Mononuclear cell (primary cell): ENCODE results near the gene USP11. TPM values are rescaled to one million over a fixed set of nuclear protein-coding genes. Genes with fewer than 3 reads are reported as not detected.

Experiments used
- H3K27me3 ChIP-seq: 2 replicates; pipeline ENCODE4 v1.6.0; 2011; ENCODE audit warnings: low read length, control low read depth; ENCODE audit not compliant: insufficient read depth
- H3K4me1 ChIP-seq: 2 replicates; pipeline ENCODE4 v1.5.1; 2011; ENCODE audit warnings: mild to moderate bottlenecking, low read length, control low read depth; ENCODE audit not compliant: insufficient read depth
- H3K4me3 ChIP-seq: 2 replicates; pipeline ENCODE4 v1.5.1; 2011; ENCODE audit warnings: mild to moderate bottlenecking, low read length, moderate library complexity
- H3K9me3 ChIP-seq: 2 replicates; pipeline ENCODE4 v1.5.1; 2011; ENCODE audit warnings: low read depth, mild to moderate bottlenecking, control low read depth, low read length
- total RNA-seq: library from RNA; depleted of rRNA; stranded (reverse); fragments of >200 nt; gene quantifications from one replicate; pipeline ENCODE4 v1.2.3, GENCODE V29; 2012

The USP11 gene
- total RNA-seq, 1 donor: 25.2 TPM

GRCh38 chrX:47214435-47215077 lies 18.3 kb upstream of the USP11 start:
- peaks cover 11% of the 10 kb centered on the region for H3K4me1 ChIP-seq
- no peak overlapping the region for H3K4me3 ChIP-seq
- no peaks in the 10 kb centered on the region for H3K27me3 ChIP-seq
- no peaks in the 10 kb centered on the region for H3K9me3 ChIP-seq

GRCh38 chrX:47215291-47215900 lies 17.4 kb upstream of the USP11 start:
- Histone ChIP-seq H3K4me1 (peaks cover 19% of the 10 kb centered on the region), H3K9me3 (no peaks in the 10 kb centered on the region), H3K27me3 (no peaks in the 10 kb centered on the region)

GRCh38 chrX:47216393-47216925 lies 16.4 kb upstream of the USP11 start:
- Histone ChIP-seq H3K9me3 (no peaks in the 10 kb centered on the region), H3K4me1 (peaks cover 25% of the 10 kb centered on the region), H3K4me3 (no peak overlapping the region), H3K27me3 (no peaks in the 10 kb centered on the region)

More at GRCh38 chrX:47215291-47215900, 17.4 kb upstream of the USP11 start:
- no peak overlapping the region for H3K4me3 ChIP-seq

GRCh38 chrX:47217121-47217851 lies 15.5 kb upstream of the USP11 start:
- Histone ChIP-seq H3K4me3 (peak overlapping the region; percentile 5), H3K4me1 (peaks cover 28% of the 10 kb centered on the region), H3K27me3 (no peaks in the 10 kb centered on the region), H3K9me3 (no peaks in the 10 kb centered on the region)

- peak overlapping the region; percentile 79 for H3K4me3 ChIP-seq
- H3K27me3 ChIP-seq: no peaks in the 10 kb centered on the region
- no peaks in the 10 kb centered on the region for H3K9me3 ChIP-seq
- H3K4me1 ChIP-seq: peaks cover 28% of the 10 kb centered on the region
Measured at GRCh38 chrX:47217852-47218279, 14.9 kb upstream of the USP11 start.

GRCh38 chrX:47218280-47218919 lies 14.4 kb upstream of the USP11 start, which contains the start of gene CDK16:
CDK16 (plus strand) TSS chrX:47218681; CDS start chrX:47223558, 4,877 bp downstream.
- no peaks in the 10 kb centered on the region for H3K9me3 ChIP-seq
- H3K4me1 ChIP-seq: peaks cover 28% of the 10 kb centered on the region
- no peaks in the 10 kb centered on the region for H3K27me3 ChIP-seq
- H3K4me3 ChIP-seq: peak within 1 kb of the TSS; percentile 79

GRCh38 chrX:47218920-47219815 lies 13.6 kb upstream of the USP11 start:
- no peaks in the 10 kb centered on the region for H3K27me3 ChIP-seq
- peaks cover 28% of the 10 kb centered on the region for H3K4me1 ChIP-seq
- no peaks in the 10 kb centered on the region for H3K9me3 ChIP-seq
- H3K4me3 ChIP-seq: peak overlapping the region; percentile 79

- peaks cover 27% of the 10 kb centered on the region for H3K4me1 ChIP-seq
- H3K9me3 ChIP-seq: no peaks in the 10 kb centered on the region
- H3K27me3 ChIP-seq: no peaks in the 10 kb centered on the region
- H3K4me3 ChIP-seq: no peak overlapping the region
Measured at GRCh38 chrX:47221756-47222155, 11.1 kb upstream of the USP11 start.

- no peaks in the 10 kb centered on the region for H3K27me3 ChIP-seq
- H3K4me1 ChIP-seq: peaks cover 20% of the 10 kb centered on the region
- H3K4me3 ChIP-seq: no peak overlapping the region
- no peaks in the 10 kb centered on the region for H3K9me3 ChIP-seq
Measured at GRCh38 chrX:47222751-47223350, 10.0 kb upstream of the USP11 start.

- H3K27me3 ChIP-seq: no peaks in the 10 kb centered on the region
- H3K4me3 ChIP-seq: no peak overlapping the region
- no peaks in the 10 kb centered on the region for H3K9me3 ChIP-seq
- H3K4me1 ChIP-seq: peaks cover 20% of the 10 kb centered on the region
Measured at GRCh38 chrX:47223476-47224250, 9.1 kb upstream of the USP11 start.

GRCh38 chrX:47224266-47224895 lies 8.4 kb upstream of the USP11 start:
- H3K27me3 ChIP-seq: no peaks in the 10 kb centered on the region
- H3K4me3 ChIP-seq: no peak overlapping the region
- H3K4me1 ChIP-seq: peaks cover 19% of the 10 kb centered on the region
- H3K9me3 ChIP-seq: no peaks in the 10 kb centered on the region

GRCh38 chrX:47224896-47225290 lies 7.9 kb upstream of the USP11 start:
- H3K4me1 ChIP-seq: peaks cover 14% of the 10 kb centered on the region
- no peak overlapping the region for H3K4me3 ChIP-seq

GRCh38 chrX:47226071-47226470 lies 6.7 kb upstream of the USP11 start:
- no peak overlapping the region for H3K4me3 ChIP-seq
- peaks cover 4% of the 10 kb centered on the region for H3K4me1 ChIP-seq
- no peaks in the 10 kb centered on the region for H3K27me3 ChIP-seq
- H3K9me3 ChIP-seq: no peaks in the 10 kb centered on the region

More at GRCh38 chrX:47224896-47225290, 7.9 kb upstream of the USP11 start:
- Histone ChIP-seq H3K27me3 (no peaks in the 10 kb centered on the region), H3K9me3 (no peaks in the 10 kb centered on the region)
